A673 (cell line): ENCODE measurements around the gene PLOD2.

Experiments used
- CTCF ChIP-seq: fragments of 300-800, 200-600 bp; sonication (generic); conservative IDR thresholded peaks from 2 replicates; pipeline ENCODE4 v1.5.1; 2017; ENCODE audit warnings: low read depth, mild to moderate bottlenecking, antibody characterized with exemption, low read length, moderate library complexity, mixed read lengths
- EZH2 ChIP-seq: fragments of 200-600 bp; sonication (generic); IDR thresholded peaks from 2 replicates; pipeline ENCODE4 v1.6.1; 2017; ENCODE audit warnings: borderline replicate concordance, low read depth, mild to moderate bottlenecking, mixed read lengths, antibody characterized with exemption, low read length; ENCODE audit not compliant: poor library complexity, severe bottlenecking

DNA sequence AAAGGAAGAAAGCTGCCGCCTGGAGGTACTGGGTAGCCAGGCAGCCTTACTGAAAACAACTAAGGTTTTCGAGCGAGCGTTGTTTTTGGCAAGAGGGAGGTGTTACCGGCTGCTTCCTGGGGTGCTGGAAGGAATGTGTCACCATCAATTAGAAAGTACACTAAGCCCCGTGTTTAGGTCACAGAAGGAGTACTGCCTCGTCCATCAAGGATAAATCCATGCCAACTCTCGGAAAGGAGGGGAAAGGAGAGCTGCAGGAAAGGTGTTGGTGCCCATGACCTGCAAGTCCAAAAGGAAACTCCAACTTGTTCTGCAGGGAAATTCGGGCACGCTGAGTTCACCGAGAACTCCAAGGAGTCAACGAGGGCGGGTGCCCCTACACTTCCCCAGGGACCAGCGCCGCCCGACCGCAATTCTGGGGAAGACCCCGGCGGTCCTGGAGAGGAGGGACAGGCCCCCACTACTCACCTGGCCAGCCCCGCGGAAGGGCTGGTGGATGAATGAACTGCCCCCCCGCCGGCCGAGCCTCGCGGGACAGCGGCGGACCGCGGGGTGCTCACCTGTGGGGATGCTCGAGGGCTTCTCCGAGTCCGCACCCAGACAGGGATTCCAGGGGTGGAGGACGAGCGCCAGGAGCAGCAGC, 542 bp downstream of the PLOD2 start:
- TF ChIP-seq EZH2: no peak
- peak; percentile 60 for TF ChIP-seq CTCF
